Activated CD8-positive, alpha-beta memory T cell treated with anti-CD3 and anti-CD28 coated beads, Interleukin-2, amount 50 U/mL, for 1 hour (primary cell): ENCODE measurements around the gene TMSB4X.
"Not testable (repeated sequence)": the region's sequence is repeated elsewhere in the genome, so short reads cannot be mapped to it uniquely, and the experiment has no call there.

Experiments used
- DNase-seq: peaks from one replicate; pipeline ENCODE4 v3.0.0-alpha.2; 2020; ENCODE audit errors: extremely low read depth

Gene TMSB4X

DNA sequence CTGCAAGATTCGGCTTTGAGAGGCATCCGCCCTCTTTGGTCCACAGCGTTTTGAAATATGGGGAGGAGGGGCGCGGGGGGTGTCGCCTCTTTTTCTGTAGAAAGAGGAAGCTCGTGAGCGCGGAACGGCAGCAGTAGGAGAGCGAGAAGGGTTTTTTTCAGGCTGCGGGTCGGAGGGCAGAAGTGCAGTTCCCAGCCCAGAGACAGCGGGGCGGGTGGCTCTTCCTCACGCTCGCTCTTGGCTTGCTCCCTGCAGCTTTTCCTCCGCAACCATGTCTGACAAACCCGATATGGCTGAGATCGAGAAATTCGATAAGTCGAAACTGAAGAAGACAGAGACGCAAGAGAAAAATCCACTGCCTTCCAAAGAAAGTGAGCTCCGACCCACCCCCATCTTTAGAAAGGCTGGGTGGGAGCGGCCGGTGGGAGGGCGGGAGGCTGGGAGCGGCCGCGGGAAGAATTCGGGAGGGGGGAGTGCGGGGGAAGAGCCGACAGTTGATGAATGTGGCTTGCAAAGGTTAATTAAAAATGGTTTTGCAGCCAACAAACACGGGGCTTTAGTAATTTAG, 1.2 kb downstream of the TMSB4X start:
- no peak for DNase-seq

DNA sequence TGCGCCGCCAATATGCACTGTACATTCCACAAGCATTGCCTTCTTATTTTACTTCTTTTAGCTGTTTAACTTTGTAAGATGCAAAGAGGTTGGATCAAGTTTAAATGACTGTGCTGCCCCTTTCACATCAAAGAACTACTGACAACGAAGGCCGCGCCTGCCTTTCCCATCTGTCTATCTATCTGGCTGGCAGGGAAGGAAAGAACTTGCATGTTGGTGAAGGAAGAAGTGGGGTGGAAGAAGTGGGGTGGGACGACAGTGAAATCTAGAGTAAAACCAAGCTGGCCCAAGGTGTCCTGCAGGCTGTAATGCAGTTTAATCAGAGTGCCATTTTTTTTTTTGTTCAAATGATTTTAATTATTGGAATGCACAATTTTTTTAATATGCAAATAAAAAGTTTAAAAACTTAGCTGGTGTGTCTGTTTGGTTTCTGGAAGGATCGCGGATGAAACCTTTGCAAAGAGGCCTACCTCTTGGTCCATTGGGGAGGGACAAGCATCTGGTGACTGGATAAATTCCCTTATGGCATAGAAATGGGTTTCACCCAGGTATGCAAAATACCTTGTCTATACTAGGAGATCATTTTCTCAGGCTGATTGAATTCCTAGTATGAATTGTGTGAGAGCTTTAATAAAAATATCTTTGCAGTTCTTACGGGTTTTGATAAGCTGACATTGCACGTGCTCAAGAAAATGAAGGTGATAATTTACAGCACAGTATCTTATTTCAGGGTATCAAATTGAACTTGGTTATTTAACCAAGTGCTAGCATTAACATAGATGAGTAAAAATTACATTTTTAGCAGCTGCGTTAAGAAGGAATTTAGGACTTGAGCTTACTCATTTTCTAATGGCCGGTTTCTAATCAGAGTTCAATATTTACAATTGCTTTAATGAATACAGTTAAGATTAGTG, 2.2 kb downstream of the TMSB4X start:
- DNase-seq: not testable (repeated sequence)

DNA sequence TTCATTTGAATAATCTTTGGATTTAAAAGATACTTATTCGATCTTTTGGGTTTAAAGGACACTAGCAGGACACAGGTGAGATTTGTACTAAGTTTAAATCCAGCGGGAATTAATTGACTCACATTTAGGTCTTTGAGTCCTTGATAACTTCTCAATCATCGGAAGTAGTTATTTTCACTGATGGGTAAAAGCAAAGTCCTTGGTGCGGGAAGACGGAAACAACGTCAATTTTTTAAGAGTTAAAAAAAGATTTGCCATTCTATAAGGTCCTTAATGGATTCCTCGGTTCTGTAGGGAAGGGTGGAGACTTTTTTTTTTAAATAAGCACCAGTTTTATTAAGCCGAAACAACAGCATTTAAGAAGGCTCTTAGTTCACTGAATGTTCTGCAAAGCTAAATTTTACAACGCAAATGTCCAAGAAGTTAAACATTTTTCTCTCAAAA, 2.9 kb downstream of the TMSB4X start:
- no peak for DNase-seq

DNA sequence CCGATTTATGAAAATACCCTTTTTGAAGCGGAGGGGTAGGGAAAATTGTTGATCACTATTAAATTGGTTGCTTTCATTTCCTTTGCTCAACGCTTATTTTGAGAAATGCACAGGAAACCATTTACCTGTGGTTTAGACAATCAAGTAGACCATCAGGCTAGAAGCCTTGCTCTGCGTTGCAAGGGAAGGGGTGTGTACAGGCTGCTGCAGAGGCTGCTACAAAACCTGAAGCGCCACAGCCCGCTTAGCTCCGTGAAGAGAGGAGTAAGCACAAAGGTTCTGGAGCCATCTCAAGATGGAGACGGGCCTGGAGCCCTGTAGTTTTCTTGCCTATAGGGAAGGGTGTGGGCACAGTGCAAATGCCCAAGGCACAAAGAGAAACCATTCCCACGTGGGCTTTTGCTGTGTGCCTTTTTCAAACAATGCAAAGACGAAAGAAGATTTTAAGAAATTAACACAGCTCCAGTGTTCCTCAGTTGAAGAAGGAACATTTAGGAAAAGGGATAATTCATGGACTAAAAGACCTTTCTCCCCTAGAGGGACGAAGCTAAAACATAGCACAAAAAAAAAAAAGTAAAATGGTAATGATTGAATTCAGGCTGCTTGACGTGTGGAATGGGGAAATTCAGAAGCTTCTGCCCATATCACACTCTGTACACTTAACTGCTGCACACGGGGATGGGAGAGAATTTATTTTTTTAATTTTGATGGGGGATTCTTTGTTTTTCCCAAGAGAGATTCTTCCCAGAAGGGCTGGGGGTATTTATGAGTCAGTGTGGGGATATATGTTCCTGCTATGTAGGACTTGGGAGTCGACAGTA, 3.5 kb downstream of the TMSB4X start:
- no peak for DNase-seq

DNA sequence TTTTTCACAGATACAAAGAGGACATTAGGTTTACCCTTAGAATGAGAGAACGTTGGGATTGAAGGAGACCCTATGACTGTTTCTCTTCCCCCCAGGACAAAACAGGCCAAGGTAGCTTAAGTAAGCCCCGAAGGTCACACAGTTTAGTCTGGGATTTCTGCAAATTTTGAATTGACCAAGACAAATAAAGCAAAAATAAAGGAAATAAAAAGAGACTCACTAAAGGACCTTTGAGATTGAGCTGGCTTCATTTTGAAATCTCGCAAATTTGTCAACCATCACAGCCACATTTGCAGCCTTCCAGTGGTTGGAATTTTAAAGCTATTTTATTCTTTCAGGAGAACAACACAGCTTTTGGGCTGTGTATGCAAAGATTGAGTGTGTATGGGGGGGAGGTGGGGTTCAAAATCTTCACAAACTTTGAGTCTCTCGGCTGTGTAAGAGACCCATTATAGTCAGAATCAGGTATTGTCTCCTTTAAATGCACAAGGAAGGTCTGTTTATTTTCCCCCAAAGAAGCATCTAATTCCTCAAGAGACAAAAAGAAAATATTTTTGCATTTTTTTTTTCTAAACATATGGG, 4.2 kb downstream of the TMSB4X start:
- no peak for DNase-seq

DNA sequence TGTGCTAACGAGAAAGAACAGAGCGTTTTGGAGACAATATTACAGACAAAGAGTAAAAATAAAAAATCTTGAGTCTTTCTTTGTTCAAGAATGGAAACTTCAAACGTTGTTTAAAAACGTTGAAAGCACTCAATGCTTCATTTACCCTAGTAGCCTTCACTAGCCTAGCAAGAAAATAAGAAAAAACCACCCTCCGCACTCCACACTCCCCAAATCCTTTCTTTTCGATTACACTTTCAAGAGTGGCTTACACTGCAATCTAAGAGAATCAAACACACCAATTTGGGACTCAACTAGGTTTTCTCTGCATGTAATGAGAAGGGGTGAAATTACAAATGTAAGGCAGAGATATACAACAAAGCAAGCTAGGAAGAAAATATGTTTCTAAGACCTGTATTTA, 4.7 kb downstream of the TMSB4X start:
- no peak for DNase-seq

DNA sequence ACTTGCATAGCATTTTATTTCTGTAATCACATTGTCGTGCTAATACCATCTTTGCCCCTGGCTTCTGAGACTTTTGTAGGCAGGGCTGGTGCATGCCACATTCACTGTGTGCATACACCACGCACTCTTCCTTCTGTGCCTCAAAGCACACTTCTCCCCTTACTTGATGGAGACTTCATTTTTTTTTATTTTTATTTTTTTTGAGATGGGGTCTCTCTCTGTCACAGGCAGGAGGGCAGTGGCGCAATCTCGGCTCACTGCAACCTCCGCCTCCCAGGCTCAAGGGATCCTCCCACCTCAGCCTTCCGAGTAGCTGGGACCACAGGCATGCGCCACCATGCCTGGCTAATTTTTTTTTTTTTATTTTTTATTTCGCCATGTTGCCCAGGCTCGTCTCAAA, 5.1 kb downstream of the TMSB4X start:
- not testable (repeated sequence) for DNase-seq

DNA sequence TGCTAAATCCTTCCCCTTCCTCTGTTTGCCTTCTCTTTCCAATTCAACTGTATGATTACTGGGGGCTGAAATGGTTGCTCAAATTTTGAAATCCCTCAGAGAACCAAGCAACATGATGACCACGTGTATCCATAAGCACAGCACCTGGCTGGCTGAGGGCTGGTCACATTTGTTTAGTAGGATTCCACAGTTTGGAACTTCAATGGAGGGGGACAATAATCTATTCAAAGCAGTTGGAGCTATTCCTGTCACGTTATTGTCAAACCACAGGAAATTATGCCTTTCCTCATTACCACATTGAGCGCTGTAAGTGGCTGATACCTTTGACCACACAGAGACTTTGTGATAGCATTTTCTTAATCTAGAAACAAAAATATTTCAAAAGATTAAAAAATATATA, 7.0 kb downstream of the TMSB4X start:
- no peak for DNase-seq

DNA sequence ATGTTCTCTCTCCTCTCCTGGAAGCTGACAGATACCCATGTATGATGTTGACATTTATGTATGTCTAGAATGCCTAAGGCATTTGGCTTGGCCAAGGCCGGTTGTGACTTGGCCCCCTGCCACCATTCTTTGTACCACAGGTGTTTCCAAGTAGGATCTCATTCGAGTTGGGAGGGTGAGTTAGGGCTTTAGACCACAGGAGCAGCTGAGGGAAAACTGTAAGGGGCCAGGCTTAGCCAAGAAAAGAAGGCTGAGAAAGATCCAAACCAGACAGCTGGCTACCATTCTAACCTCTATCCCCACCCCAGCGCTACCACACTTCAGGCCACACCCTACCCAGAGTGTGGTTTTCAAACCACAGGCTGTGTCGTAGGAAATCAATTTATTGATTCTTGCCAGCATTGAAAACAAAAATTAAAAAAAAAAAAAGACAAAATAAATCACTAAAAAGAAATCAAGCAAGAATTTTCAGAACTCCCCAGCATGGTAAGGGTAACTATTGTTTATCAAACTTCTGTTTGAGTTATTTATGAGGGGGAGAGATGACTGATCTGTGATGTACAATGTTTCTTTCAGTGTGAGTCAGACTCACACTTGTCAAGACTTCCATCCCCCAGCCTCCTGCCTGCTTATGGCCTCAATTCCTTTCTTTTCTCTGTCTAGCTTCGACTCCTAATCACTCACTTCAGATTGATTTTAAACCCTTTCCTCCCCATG, 9.9 kb downstream of the TMSB4X start:
- no peak for DNase-seq

DNA sequence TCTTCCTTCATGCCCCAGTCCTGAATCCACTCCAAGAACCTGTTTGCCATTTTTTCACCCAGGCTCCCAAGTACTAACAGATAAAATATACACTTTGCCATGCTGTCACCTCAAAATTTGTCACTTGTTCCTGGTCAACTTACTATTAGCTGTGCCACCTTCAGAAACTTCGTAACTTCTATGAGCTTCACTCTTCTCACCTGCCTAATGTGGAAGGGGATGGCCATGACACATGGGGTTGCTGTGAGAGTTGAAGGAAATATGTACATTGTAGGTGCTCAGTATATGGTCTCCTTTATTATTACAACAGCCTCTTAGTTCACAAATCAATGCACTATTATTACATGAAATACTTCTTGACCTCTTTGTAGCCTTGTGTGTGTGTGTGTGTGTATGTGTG, 10.4 kb downstream of the TMSB4X start:
- no peak for DNase-seq

DNA sequence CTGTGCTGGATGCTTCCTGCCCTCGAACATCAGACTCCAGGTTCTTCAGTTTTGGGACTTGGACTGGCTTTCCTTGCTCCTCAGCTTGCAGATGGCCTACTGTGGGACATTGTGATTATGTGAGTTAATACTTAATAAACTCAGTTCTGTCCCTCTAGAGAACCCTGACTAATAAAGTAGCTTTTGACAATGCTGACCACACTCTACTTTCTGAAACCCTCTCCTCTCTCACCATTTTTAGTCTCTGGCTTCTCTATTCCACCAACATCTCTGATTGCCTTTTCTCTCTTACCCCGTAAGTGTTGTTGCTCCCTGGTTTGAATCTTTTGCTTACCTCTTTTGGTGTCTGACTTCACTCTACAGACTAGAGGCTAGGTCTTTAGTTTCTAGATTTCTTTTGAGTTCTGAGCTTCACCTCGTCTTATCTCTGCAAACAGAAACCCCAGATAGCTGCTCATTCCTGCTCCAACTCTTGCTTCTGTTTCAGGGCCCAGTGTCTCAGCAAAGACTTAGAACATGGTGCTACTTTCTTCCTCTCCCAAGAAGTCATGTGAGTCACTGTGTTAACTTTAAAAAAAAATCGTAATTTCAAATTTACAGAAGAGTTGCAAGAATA, 11.4 kb downstream of the TMSB4X start:
- DNase-seq: no peak

DNA sequence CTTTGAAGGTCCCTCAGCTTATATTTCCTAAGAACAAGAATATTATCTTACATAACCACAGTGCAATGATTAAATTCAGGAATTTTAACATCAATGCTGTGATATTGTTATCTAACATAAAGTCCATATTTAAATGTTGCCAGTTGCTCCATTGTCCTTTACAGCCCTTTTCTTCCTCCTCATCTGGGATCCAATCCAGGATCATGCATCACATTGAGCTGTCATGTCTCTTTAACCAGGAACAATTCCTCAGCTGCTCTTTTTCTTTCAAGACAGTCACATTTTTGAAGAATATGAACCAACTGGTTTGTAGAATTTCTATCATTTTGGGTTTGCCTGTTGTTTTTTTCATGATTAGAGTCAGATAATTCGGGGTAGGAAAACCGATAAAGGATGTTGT, 12.0 kb downstream of the TMSB4X start:
- DNase-seq: no peak

DNA sequence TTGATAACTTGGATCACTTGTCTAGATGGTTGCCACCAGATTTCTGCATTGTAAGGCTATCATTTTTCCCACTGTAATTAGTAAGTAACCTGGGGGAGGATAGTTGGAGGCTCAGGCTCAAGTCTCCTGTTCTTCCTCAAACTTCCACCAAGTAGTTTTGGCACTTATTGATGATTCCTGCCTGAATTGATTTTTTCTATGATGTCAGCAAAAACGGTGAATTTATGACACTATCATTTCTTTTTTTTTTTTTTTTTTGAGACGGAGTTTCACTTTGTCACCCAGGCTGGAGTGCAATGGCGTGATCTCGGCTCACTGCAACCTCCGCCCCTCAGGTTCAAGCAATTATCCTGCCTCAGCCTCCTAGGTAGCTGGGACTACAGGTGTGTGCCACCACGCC, 12.4 kb downstream of the TMSB4X start:
- no peak for DNase-seq

DNA sequence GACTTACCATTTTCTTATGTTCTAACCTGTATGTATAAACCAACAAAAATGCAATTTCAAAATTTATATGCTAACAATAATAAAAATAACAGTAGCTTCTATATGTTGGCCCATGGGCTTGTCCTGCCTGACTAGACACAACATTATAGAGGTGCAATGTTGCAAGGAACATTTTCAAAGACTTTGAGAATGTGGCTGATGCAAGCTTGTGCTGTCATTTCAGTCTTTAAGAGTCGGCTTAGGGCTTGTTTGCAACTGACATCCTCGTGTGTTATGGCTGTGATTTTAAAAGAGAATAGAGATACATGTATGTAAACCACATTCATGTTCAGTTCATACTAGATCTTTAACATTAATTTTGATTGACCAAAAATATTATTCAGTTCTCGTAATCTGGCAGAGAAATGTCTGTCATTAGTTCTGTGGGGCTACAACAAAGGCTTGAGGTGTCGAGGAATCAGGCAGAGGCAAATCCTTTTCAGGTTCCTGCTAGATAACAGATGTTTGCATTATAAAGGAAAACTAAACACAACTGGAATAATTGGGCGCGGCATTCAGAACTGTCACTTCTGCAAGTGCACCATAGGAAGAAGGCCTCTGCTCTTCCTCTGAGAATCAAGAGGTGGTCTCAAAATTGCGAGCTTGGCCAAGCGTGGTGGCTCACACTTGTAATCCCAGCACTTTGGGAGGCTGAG, 13.1 kb downstream of the TMSB4X start:
- no peak for DNase-seq

DNA sequence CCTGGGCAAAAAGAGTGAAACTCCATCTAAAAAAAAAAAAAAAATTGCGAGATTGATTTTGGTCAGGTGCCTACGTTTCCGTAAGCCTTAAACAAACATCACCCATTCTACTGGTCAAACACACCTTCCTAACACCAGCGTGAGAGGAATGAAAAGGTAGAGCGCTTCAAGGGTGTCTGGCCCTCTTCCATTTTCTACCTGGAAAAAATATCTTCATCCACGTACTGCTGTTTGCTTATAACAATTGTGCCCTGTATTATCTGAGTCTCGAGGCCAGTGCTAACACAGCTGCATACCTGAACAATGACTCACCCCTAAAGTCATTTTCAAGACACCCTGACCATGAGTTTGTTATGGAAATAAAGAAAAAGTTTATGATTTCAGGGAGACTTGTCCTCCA, 13.9 kb downstream of the TMSB4X start:
- no peak for DNase-seq

DNA sequence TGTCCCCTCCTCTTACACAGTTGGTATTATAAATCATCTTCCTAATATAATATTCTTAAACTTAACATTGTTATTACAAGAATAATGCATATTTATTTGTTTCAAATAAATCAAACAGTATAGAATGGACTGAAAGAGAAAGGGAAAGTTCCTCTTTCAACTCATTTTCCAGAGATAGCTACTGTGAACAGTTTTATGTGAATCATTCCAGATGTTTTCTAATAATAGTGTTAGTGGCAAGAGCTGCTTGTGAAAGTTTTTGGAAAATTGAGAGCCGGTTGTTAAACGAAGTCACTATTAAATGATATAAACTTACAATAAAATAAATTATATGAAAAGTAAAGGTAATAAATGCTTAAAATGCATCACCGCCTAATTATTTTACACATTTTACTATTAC, 14.6 kb downstream of the TMSB4X start:
- DNase-seq: no peak

DNA sequence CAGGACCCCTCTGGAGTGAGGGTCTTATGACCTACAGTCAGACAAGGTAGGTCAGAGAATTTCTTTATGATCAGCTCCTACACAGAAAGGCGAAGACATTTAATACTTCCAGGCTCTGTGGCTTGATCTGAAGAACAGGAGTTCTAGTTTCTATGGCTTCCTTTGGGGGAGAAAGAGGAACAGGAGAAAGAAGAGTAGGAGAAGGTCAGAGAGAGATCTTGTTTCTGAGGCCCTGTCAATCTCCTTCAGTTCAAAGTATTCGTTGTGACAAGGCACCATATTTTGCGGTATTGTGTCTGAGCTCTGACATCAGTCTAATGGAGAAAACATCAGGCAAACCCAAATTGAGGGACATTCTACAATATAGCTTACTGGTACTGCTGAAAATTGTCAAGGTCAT, 16.7 kb downstream of the TMSB4X start:
- no peak for DNase-seq

DNA sequence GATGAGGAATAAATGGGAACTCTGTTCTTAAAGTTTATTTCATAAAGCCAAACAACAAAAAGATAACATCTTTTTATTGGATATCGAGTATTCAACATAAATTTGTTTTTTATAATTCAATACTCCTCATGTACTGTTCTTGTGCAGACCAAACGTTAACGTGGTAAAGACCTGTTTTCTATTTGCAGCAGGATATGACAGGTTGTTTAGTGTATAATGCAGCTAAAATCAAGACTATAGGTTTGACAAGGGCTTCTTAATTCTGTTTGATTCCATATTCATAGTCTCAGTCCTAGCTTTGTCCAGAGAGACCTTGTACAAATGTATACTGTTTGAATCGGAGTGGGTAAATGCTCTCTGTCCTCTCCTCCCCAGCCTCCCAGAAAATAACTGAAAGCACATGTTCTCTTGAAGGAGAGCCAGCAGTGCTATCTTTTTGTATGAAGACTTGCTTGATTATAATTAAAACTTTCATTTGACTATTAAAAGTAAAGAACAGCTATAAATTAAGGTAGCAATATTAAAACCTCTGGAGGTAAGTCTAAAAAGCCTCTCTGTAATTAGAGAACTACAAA, 17.7 kb downstream of the TMSB4X start:
- no peak for DNase-seq

DNA sequence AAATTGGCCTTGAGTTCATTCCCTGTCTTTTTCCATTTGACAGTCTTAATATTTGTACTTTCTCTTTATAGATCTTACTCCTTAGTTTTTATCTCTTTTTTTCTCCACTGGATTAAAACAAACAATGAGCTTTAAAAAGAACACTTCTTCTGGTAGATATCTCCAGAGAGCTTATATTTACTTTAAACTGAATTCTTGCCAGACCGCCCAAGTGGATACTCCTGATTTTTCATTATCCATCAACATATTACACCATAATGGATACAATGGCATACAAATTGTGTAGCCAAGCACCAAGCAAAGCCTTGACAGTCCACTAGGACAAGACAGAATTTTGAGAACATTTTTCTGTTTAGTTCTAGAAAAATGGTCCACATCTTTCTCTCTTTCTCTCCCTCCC, 18.9 kb downstream of the TMSB4X start:
- DNase-seq: no peak

DNA sequence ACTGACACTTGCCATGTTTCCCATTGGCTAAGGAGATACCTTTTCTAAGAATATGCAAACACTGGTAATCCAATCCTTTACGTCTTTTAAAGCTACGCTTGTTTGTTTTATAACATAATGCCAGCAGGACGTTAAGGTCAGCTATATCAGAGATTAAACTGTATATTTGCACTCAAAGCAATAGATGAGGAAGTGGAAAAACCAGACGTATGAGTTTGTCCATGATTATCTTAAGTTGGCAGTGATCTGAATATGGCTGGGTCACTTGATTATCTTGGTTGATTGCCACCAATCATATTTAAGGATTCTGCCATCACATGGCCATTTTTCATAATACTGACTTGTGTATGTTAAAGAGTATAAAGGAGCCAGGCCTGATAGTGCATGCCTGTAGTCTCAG, 19.4 kb downstream of the TMSB4X start:
- no peak for DNase-seq
